ENCODE results near the gene HUWE1.

Gene HUWE1

GRCh38 chrX:53688300-53688699 is 1.8 kb upstream of the HUWE1 start:
- Mint-ChIP-seq H3K27ac (no peak overlapping the region), H3K4me1 (peaks cover 4% of the 10 kb centered on the region), H3K4me3 (peak overlapping the region; percentile 45 to 50 (median 47)), H3K36me3 (ENCODE audit: low read depth) (no peaks in the 10 kb centered on the region), H3K9me3 (peaks cover 7% of the 10 kb centered on the region), H3K27me3 (ENCODE audit: low read depth) (no peaks in the 10 kb centered on the region)
- no peak for TF ChIP-seq CTCF (IDR thresholded peaks at IDR 0.05; ENCODE audit: unreplicated experiment in 3 of 3)

- peaks cover 8% of the 10 kb centered on the region for H3K36me3 Mint-ChIP-seq (ENCODE audit: low read depth)
- peaks cover 9% of the 10 kb centered on the region for H3K4me1 Mint-ChIP-seq
- no peak for TF ChIP-seq CTCF (IDR thresholded peaks at IDR 0.05; ENCODE audit: unreplicated experiment in 3 of 3)
- peaks cover 6% of the 10 kb centered on the region for H3K9me3 Mint-ChIP-seq
- peak overlapping the region; percentile 96 to 100 (median 100) for H3K27ac Mint-ChIP-seq
- no peaks in the 10 kb centered on the region for H3K27me3 Mint-ChIP-seq (ENCODE audit: low read depth)
- H3K4me3 Mint-ChIP-seq: peak overlapping the region; percentile 92 to 99 (median 95)
Measured at GRCh38 chrX:53685711-53686110, 808 bp downstream of the HUWE1 start.

- peaks cover 6% of the 10 kb centered on the region for H3K9me3 Mint-ChIP-seq
- H3K36me3 Mint-ChIP-seq (ENCODE audit: low read depth): peaks cover 16% of the 10 kb centered on the region
- no peak for TF ChIP-seq CTCF (IDR thresholded peaks at IDR 0.05; ENCODE audit: unreplicated experiment in 3 of 3)
- peak overlapping the region; percentile 96 to 100 (median 100) for H3K27ac Mint-ChIP-seq
- H3K27me3 Mint-ChIP-seq (ENCODE audit: low read depth): no peaks in the 10 kb centered on the region
- peaks cover 9% of the 10 kb centered on the region for H3K4me1 Mint-ChIP-seq
- H3K4me3 Mint-ChIP-seq: peak overlapping the region; percentile 92 to 99 (median 95)
Measured at GRCh38 chrX:53684415-53685192, 1.9 kb downstream of the HUWE1 start.

GRCh38 chrX:53683556-53684414 is 2.7 kb downstream of the HUWE1 start:
- peaks cover 22% of the 10 kb centered on the region for H3K36me3 Mint-ChIP-seq (ENCODE audit: low read depth)
- no peaks in the 10 kb centered on the region for H3K27me3 Mint-ChIP-seq (ENCODE audit: low read depth)
- H3K4me1 Mint-ChIP-seq: peaks cover 9% of the 10 kb centered on the region
- no peak for TF ChIP-seq CTCF (IDR thresholded peaks at IDR 0.05; ENCODE audit: unreplicated experiment in 3 of 3)
- H3K4me3 Mint-ChIP-seq: peak overlapping the region; percentile 92 to 99 (median 95)
- H3K9me3 Mint-ChIP-seq: peaks cover 6% of the 10 kb centered on the region
- H3K27ac Mint-ChIP-seq: peak overlapping the region; percentile 96 to 100 (median 100)

- no peaks in the 10 kb centered on the region for H3K27me3 Mint-ChIP-seq (ENCODE audit: low read depth)
- peak overlapping the region; percentile 96 to 100 (median 100) for H3K27ac Mint-ChIP-seq
- peaks cover 28% of the 10 kb centered on the region for H3K36me3 Mint-ChIP-seq (ENCODE audit: low read depth)
- H3K9me3 Mint-ChIP-seq: peaks cover 6% of the 10 kb centered on the region
- peak overlapping the region; percentile 92 to 99 (median 95) for H3K4me3 Mint-ChIP-seq
- TF ChIP-seq CTCF (IDR thresholded peaks at IDR 0.05; ENCODE audit: unreplicated experiment in 3 of 3): no peak
- H3K4me1 Mint-ChIP-seq: peaks cover 9% of the 10 kb centered on the region
Measured at GRCh38 chrX:53682885-53683555, 3.5 kb downstream of the HUWE1 start.
